IMR-90 (cell line): ENCODE data around the gene RBMS3. TPM values are rescaled to one million over a fixed set of nuclear protein-coding genes. Genes with fewer than 3 reads are reported as not detected.

ENCODE experiments used
- ATAC-seq: fragments of 200-7000 bp; cut with Tn5 transposase; 2 replicates; pipeline ENCODE4 v1.9.1; 2020; ENCODE audit warnings: low read depth, mild to moderate bottlenecking, moderate library complexity
- BruUV-seq: library from RNA; stranded (reverse); fragments of 400-500 nt; replicated peaks from 2 replicates; lab custom pipeline; 2021; lab: Mats Ljungman, UMichigan
- CTCF ChIA-PET: fragments of 300-600 bp; formaldehyde crosslinking; extraction: SDS; loops from one replicate; lab custom pipeline; 2021; ENCODE audit warnings: antibody characterized with exemption; lab: Yijun Ruan, JAX
- POLR2A ChIA-PET: fragments of 300-600 bp; sonication (Branson Sonifier 250); formaldehyde crosslinking; loops from one replicate; lab custom pipeline; 2022; ENCODE audit warnings: antibody characterized with exemption; ENCODE audit not compliant: unreplicated experiment; lab: Charles Lee
- DNase-seq: peaks from one replicate; pipeline ENCODE4 v3.0.0; 2013
- H2AFZ ChIP-seq: replicated peaks from 2 replicates; pipeline ENCODE3; 2013; ENCODE audit warnings: low read length, mild to moderate bottlenecking; ENCODE audit not compliant: poor library complexity
- H2AK5ac ChIP-seq: 2 replicates; pipeline ENCODE4 v1.6.1; 2013; ENCODE audit warnings: low read depth, low read length, inconsistent platforms
- H2AK9ac ChIP-seq: replicated peaks from 2 replicates; pipeline ENCODE3; 2013; ENCODE audit warnings: mild to moderate bottlenecking, low read depth, low read length, moderate library complexity; ENCODE audit not compliant: poor library complexity
- H2BK120ac ChIP-seq: 2 replicates; pipeline ENCODE4 v1.6.1; 2013; ENCODE audit warnings: low read depth, low read length, inconsistent platforms
- H2BK15ac ChIP-seq: 3 replicates; pipeline ENCODE4 v1.6.1; 2013; ENCODE audit warnings: low read depth, low read length, inconsistent platforms
- H2BK20ac ChIP-seq: 2 replicates; pipeline ENCODE4 v1.6.1; 2013; ENCODE audit warnings: low read depth, mild to moderate bottlenecking, inconsistent platforms, low read length, moderate library complexity
- H2BK5ac ChIP-seq: 2 replicates; pipeline ENCODE4 v1.6.1; 2013; ENCODE audit warnings: mild to moderate bottlenecking, low read depth, low read length, inconsistent platforms; ENCODE audit not compliant: poor library complexity, severe bottlenecking
- H3K14ac ChIP-seq: replicated peaks from 2 replicates; pipeline ENCODE4 v1.6.1; 2013; ENCODE audit warnings: low read depth, low read length, inconsistent platforms
- H3K18ac ChIP-seq: 2 replicates; pipeline ENCODE4 v1.6.1; 2013; ENCODE audit warnings: low read depth, low read length, control low read depth
- H3K23ac ChIP-seq: 2 replicates; pipeline ENCODE4 v1.6.1; 2013; ENCODE audit warnings: low read depth, low read length, inconsistent platforms
- H3K27ac ChIP-seq: 2 replicates; pipeline ENCODE4 v1.5.1; 2013; ENCODE audit warnings: mild to moderate bottlenecking, control low read depth, low read length; ENCODE audit not compliant: insufficient read depth
- H3K27me3 ChIP-seq: 2 replicates; pipeline ENCODE4 v1.6.1; 2013; ENCODE audit warnings: low read length; ENCODE audit not compliant: control insufficient read depth, insufficient read depth
- H3K36me3 ChIP-seq: 2 replicates; pipeline ENCODE4 v1.6.1; 2013; ENCODE audit warnings: low read length, mixed read lengths; ENCODE audit not compliant: control insufficient read depth, insufficient read depth
- H3K4ac ChIP-seq: 2 replicates; pipeline ENCODE4 v1.6.1; 2013; ENCODE audit warnings: low read depth, low read length, inconsistent platforms
- H3K4me1 ChIP-seq: 2 replicates; pipeline ENCODE4 v1.6.1; 2013; ENCODE audit warnings: low read length, mixed read lengths; ENCODE audit not compliant: control insufficient read depth, insufficient read depth
- H3K4me2 ChIP-seq: 2 replicates; pipeline ENCODE4 v1.6.1; 2013; ENCODE audit warnings: low read depth, mild to moderate bottlenecking, control low read depth, low read length, moderate library complexity
- H3K4me3 ChIP-seq: 2 replicates; pipeline ENCODE4 v1.5.1; 2013; ENCODE audit warnings: low read depth, mild to moderate bottlenecking, control low read depth, low read length, moderate library complexity; ENCODE audit not compliant: insufficient read depth
- H3K56ac ChIP-seq: 2 replicates; pipeline ENCODE4 v1.6.1; 2013; ENCODE audit warnings: low read length, inconsistent platforms; ENCODE audit not compliant: insufficient read depth; ENCODE audit errors: extremely low read depth
- H3K79me1 ChIP-seq, 2 experiments: 2 replicates each; pipeline ENCODE4 v1.6.1; 2013; ENCODE audit warnings: low read length in 2 of 2, inconsistent platforms in 1 of 2, low read depth in 1 of 2
- H3K9ac ChIP-seq: 2 replicates; pipeline ENCODE4 v1.6.1; 2013; ENCODE audit warnings: low read depth, low read length, control low read depth
- H3K9me1 ChIP-seq: 2 replicates; pipeline ENCODE4 v1.6.1; 2013; ENCODE audit warnings: low read length, inconsistent platforms; ENCODE audit not compliant: insufficient read depth
- H3K9me3 ChIP-seq: 2 replicates; pipeline ENCODE4 v1.6.1; 2013; ENCODE audit warnings: low read length; ENCODE audit not compliant: control insufficient read depth, insufficient read depth
- H4K20me1 ChIP-seq: 2 replicates; pipeline ENCODE4 v1.6.1; 2013; ENCODE audit warnings: low read length, inconsistent platforms; ENCODE audit not compliant: insufficient read depth
- H4K5ac ChIP-seq: 2 replicates; pipeline ENCODE4 v1.6.1; 2013; ENCODE audit warnings: mild to moderate bottlenecking, low read depth, low read length, control low read depth
- H4K8ac ChIP-seq, 2 experiments: 2 replicates each; pipeline ENCODE4 v1.6.1; 2013; ENCODE audit warnings: low read depth in 2 of 2, low read length in 2 of 2, control low read depth in 1 of 2, inconsistent platforms in 1 of 2
- H4K91ac ChIP-seq: 2 replicates; pipeline ENCODE4 v1.6.1; 2013; ENCODE audit warnings: low read depth, low read length, inconsistent platforms; ENCODE audit not compliant: insufficient read depth
- CEBPB ChIP-seq: IDR thresholded peaks from 2 replicates; pipeline ENCODE4 v1.6.1; 2012; ENCODE audit warnings: low read depth, low read length, improper control_type of control experiment
- FOS ChIP-seq: fragments of 150-350 bp; IDR thresholded peaks from 2 replicates; pipeline ENCODE4 v1.6.1; 2016; ENCODE audit warnings: low read depth, low read length
- MAZ ChIP-seq: IDR thresholded peaks from 2 replicates; pipeline ENCODE4 v1.6.1; 2012; ENCODE audit warnings: low read depth, mild to moderate bottlenecking, low read length, improper control_type of control experiment, moderate library complexity, borderline replicate concordance
- RAD21 ChIP-seq: IDR thresholded peaks from 2 replicates; pipeline ENCODE4 v1.6.1; 2012; ENCODE audit warnings: low read length, improper control_type of control experiment
- WGBS, 2 experiments: methylation state at CpG; one replicate each; pipeline versions ENCODE4 v1.1.5 to v1.1.7; 2013; ENCODE audit warnings: missing lambda C conversion rate in 2 of 2; ENCODE audit not compliant: insufficient read length in 1 of 2; ENCODE audit errors: extremely low coverage in 2 of 2; 5-methylcytosine and 5-hydroxymethylcytosine counted together
- dilution Hi-C: fragments of 300-500 bp; cut with HindIII; formaldehyde crosslinking; loops from one replicate; pipeline ENCODE4 v1.14.3; 2018; ENCODE audit warnings: low sequenced_read_pairs; ENCODE audit not compliant: unreplicated experiment
- in situ Hi-C: fragments of 300-500 bp; cut with MboI; formaldehyde crosslinking; loops from 3 replicates; pipeline ENCODE4 v1.14.3; 2019; ENCODE audit warnings: low sequenced_read_pairs, inconsistent platforms, mixed read lengths
- intact Hi-C: fragments of 100-400 bp; cut with micrococcal nuclease; formaldehyde crosslinking; loops from 2 replicates; pipeline ENCODE4 v1.10.0; 2022
- polyA plus RNA-seq, 3 experiments: library from polyadenylated mRNA; depleted of rRNA; stranded (reverse); fragments of >200 nt; gene quantifications; 2 replicates each; pipeline ENCODE4 v1.2.3, GENCODE V29; 2012; ENCODE audit warnings: low replicate concordance in 1 of 3
- total RNA-seq: library from RNA; depleted of rRNA; stranded (reverse); fragments of >200 nt; gene quantifications from 2 replicates; pipeline ENCODE4 v1.2.3, GENCODE V29; 2012
- TF ChIP-seq, protein P1 (sequence below): fragments of 150-350 bp; IDR thresholded peaks from 2 replicates; pipeline ENCODE4 v1.6.1; 2017; ENCODE audit warnings: mild to moderate bottlenecking, antibody characterized with exemption, low read length, low read depth

The RBMS3 gene
- total and polyA plus RNA-seq, 2 of the 4 experiments (the other 2 are of a cell fraction), result 15.2 to 127 TPM

DNA sequence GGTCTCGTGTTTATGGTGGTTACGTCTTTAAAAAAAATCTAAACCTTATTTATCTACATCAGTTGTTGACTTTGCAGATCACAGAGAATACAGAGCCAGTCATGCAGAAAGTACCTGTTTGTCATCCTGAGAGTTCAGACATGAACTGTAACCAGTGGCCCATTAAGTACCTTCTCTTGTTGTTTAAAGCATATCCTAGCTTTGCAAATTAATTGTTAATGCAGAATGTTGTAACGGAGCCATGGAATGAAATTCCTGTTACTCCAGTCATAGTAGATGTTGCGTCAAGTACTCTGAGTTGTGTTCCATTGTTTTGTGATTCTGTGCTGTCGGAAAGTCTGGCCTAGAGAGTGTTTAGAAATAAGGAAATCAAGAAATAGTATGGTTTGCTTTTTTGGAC lies 205.2 kb downstream of the RBMS3 start:
- no peaks in the 10 kb centered on the region for H4K20me1 ChIP-seq
- in situ Hi-C loops, result no loop called here
- POLR2A ChIA-PET, result no interaction called here
- H3K4ac ChIP-seq, result no peak overlapping the region
- H3K4me2 ChIP-seq, result no peak overlapping the region
- no peak overlapping the region for H3K9ac ChIP-seq
- H3K79me1 ChIP-seq, result peaks cover 20 to 32% of the 10 kb centered on the region in 2 experiments
- H3K4me3 ChIP-seq, result no peak overlapping the region
- peaks cover 3% of the 10 kb centered on the region; the same call in 1 of the 2 replicates for H3K9me1 ChIP-seq
- no peak overlapping the region for H3K23ac ChIP-seq
- dilution Hi-C loops, result no loop called here
- H3K36me3 ChIP-seq, result no peaks in the 10 kb centered on the region; the same call in 1 of the 2 replicates
- no peak overlapping the region for H2AFZ ChIP-seq
- no TSS peak for BruUV-seq
- H3K56ac ChIP-seq, result no peak overlapping the region
- H3K27me3 ChIP-seq, result no peaks in the 10 kb centered on the region
- H4K91ac ChIP-seq, result no peak overlapping the region
- H4K5ac ChIP-seq, result no peak overlapping the region
- no peak overlapping the region for H2BK120ac ChIP-seq
- ATAC-seq (peak; percentile 76), DNase-seq (peak; percentile 77)
- H2AK9ac ChIP-seq, result no peak overlapping the region
- intact Hi-C loops, result no loop called here
- CTCF ChIA-PET, result no interaction called here
- H3K9me3 ChIP-seq, result no peaks in the 10 kb centered on the region
- WGBS, 2 experiments, result no CpG with 5 or more reads among the region's 5 CpGs
- H3K18ac ChIP-seq, result no peak overlapping the region
- H2BK5ac ChIP-seq, result peak overlapping the region; percentile 17
- no peaks in the 10 kb centered on the region; the same call in 1 of the 2 replicates for H3K4me1 ChIP-seq
- no peak overlapping the region for H2BK20ac ChIP-seq
- no peak overlapping the region for H3K14ac ChIP-seq
- no peak overlapping the region for H2BK15ac ChIP-seq
- no peak overlapping the region for H2AK5ac ChIP-seq
- no peak overlapping the region for H3K27ac ChIP-seq
- H4K8ac ChIP-seq, result no peak overlapping the region
- peak; percentile 86 for TF ChIP-seq CEBPB
- TF ChIP-seq, protein P1, sequence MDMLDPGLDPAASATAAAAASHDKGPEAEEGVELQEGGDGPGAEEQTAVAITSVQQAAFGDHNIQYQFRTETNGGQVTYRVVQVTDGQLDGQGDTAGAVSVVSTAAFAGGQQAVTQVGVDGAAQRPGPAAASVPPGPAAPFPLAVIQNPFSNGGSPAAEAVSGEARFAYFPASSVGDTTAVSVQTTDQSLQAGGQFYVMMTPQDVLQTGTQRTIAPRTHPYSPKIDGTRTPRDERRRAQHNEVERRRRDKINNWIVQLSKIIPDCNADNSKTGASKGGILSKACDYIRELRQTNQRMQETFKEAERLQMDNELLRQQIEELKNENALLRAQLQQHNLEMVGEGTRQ, result no peak
- TF ChIP-seq FOS, result peak; percentile 35; the same call in 1 of the 2 replicates
- TF ChIP-seq MAZ, result no peak
- TF ChIP-seq RAD21, result no peak
